OCI-LY3 (cell line): ENCODE results near the gene MVD.

ENCODE experiments used
- H2AFZ ChIP-seq: fragments of 200-600, 300-600 bp; shearing (Covaris generic); 2 replicates; pipeline ENCODE4 v1.6.0; 2014; ENCODE audit warnings: antibody characterized with exemption, low read depth, low read length
- H3K27ac ChIP-seq: fragments of 200-600, 300-600 bp; sonication (generic); 2 replicates; pipeline ENCODE4 v1.5.1; 2014; ENCODE audit warnings: mild to moderate bottlenecking, low read length, moderate library complexity, mixed read lengths
- H3K27me3 ChIP-seq: fragments of 200-600, 300-600 bp; sonication (generic); 2 replicates; pipeline ENCODE4 v1.6.1; 2014; ENCODE audit warnings: low read depth, low read length, mixed read lengths
- H3K36me3 ChIP-seq: fragments of 200-600, 300-600 bp; sonication (generic); replicated peaks from 2 replicates; pipeline ENCODE3; 2014; ENCODE audit warnings: low read depth, low read length, mixed read lengths
- H3K4me1 ChIP-seq: fragments of 300-600, 200-600 bp; sonication (generic); 2 replicates; pipeline ENCODE4 v1.6.1; 2014; ENCODE audit warnings: low read length, mixed read lengths
- H3K4me2 ChIP-seq: fragments of 200-600, 300-600 bp; sonication (generic); 2 replicates; pipeline ENCODE4 v1.6.1; 2014; ENCODE audit warnings: low read length, mixed read lengths
- H3K4me3 ChIP-seq: fragments of 300-600, 200-600 bp; sonication (generic); 2 replicates; pipeline ENCODE4 v1.5.1; 2014; ENCODE audit warnings: antibody characterized with exemption, mild to moderate bottlenecking, low read length, moderate library complexity
- H3K79me2 ChIP-seq: fragments of 300-600, 200-600 bp; shearing (Covaris generic); 2 replicates; pipeline ENCODE4 v1.6.1; 2014; ENCODE audit warnings: mild to moderate bottlenecking, low read length, mixed read lengths
- H3K9ac ChIP-seq: fragments of 300-600, 200-600 bp; shearing (Covaris generic); 2 replicates; pipeline ENCODE4 v1.6.0; 2014; ENCODE audit warnings: mild to moderate bottlenecking, low read length, moderate library complexity
- H3K9me3 ChIP-seq: fragments of 200-600, 300-600 bp; shearing (Covaris generic); 2 replicates; pipeline ENCODE4 v1.6.1; 2014; ENCODE audit warnings: low read length, mixed read lengths; ENCODE audit not compliant: insufficient read depth
- H4K20me1 ChIP-seq: fragments of 200-600, 300-600 bp; sonication (generic); 2 replicates; pipeline ENCODE4 v1.6.1; 2016; ENCODE audit warnings: low read length, mixed read lengths; ENCODE audit not compliant: insufficient read depth
- CTCF ChIP-seq: fragments of 200-600, 300-600 bp; sonication (generic); IDR thresholded peaks from 2 replicates; pipeline ENCODE4 v1.5.1; 2014; ENCODE audit warnings: antibody characterized with exemption, low read length, low read depth
- EZH2phosphoT487 ChIP-seq: fragments of 200-600 bp; shearing (Covaris generic); IDR thresholded peaks from 2 replicates; pipeline ENCODE4 v1.6.1; 2018; ENCODE audit warnings: antibody characterized with exemption, mixed run types, low read depth

The MVD gene

GRCh38 chr16:88606148-88606757 is 56.6 kb downstream of the MVD start:
- Histone ChIP-seq H3K4me1 (peaks cover 13% of the 10 kb centered on the region), H3K27ac (no peak overlapping the region), H3K79me2 (no peaks in the 10 kb centered on the region), H4K20me1 (peaks cover 16% of the 10 kb centered on the region), H2AFZ (no peak overlapping the region), H3K4me3 (no peak overlapping the region), H3K27me3 (no peaks in the 10 kb centered on the region), H3K9me3 (no peaks in the 10 kb centered on the region), H3K36me3 (peaks cover 33% of the 10 kb centered on the region), H3K9ac (no peak overlapping the region), H3K4me2 (no peak overlapping the region)
- no peak for TF ChIP-seq CTCF
- TF ChIP-seq EZH2phosphoT487, result no peak

DNA sequence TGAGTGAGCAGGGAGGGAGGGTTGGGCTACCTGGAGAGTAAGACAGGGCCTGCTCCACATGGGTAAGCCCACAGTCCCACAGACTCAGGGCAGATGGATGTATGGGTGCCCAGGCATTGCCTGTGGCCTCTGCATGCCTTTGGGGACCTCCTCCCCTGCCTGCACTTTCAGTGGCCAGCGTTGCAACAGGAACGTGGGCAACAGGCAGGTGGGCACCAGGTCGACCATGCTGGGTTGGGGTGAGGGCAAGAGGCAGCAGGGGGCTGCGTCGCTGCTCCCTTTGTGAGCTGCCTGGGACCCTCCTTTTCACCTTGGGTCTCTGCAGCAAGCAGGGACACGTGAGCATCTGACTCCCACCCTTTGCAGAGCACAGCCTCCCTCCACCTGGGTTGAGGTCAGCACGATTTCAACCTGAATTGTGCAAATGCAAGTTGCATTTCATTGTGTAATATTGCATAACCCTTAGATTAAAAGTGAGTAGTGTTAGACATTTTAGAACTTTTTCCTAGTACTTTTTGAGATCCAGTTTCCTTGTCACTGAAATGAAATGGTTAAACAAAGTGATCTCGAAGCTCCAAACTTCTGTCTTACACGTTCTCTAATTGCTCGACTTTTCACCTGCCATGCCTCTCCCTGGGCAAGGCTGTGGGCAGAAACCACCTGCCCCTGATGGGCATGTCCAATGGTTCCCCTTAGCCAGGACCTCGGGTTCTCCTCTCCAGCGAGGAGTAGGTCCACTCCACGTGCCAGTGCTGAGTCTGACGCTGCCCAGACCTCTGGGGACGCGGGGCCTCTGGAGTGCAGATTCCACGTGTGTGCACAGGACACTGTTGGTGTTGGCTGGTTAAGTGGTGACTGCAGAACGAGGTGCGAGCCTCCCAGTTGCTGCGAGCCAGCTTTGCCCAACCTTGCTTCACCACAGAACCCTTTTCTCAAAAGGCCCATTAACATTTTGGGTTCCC is 57.4 kb downstream of the MVD start:
- H3K27me3 ChIP-seq, result no peaks in the 10 kb centered on the region
- H2AFZ ChIP-seq, result no peak overlapping the region
- H3K9ac ChIP-seq, result no peak overlapping the region
- no peak for TF ChIP-seq EZH2phosphoT487
- no peak for TF ChIP-seq CTCF
- peaks cover 16% of the 10 kb centered on the region for H4K20me1 ChIP-seq
- peaks cover 13% of the 10 kb centered on the region for H3K4me1 ChIP-seq
- H3K4me3 ChIP-seq, result no peak overlapping the region
- H3K4me2 ChIP-seq, result no peak overlapping the region
- H3K27ac ChIP-seq, result no peak overlapping the region
- no peaks in the 10 kb centered on the region for H3K9me3 ChIP-seq
- no peaks in the 10 kb centered on the region for H3K79me2 ChIP-seq
- H3K36me3 ChIP-seq, result peaks cover 33% of the 10 kb centered on the region

GRCh38 chr16:88602091-88602490 is 60.8 kb downstream of the MVD start:
- TF ChIP-seq EZH2phosphoT487 (no peak), CTCF (no peak)
- no peak overlapping the region for H2AFZ ChIP-seq
- peaks cover 8% of the 10 kb centered on the region; the same call in 1 of the 2 replicates for H4K20me1 ChIP-seq
- no peak overlapping the region for H3K4me2 ChIP-seq
- H3K4me1 ChIP-seq, result no peaks in the 10 kb centered on the region
- H3K27ac ChIP-seq, result no peak overlapping the region
- no peaks in the 10 kb centered on the region for H3K27me3 ChIP-seq
- H3K4me3 ChIP-seq, result no peak overlapping the region
- H3K36me3 ChIP-seq, result peaks cover 47% of the 10 kb centered on the region
- H3K9ac ChIP-seq, result no peak overlapping the region
- H3K9me3 ChIP-seq, result no peaks in the 10 kb centered on the region
- no peaks in the 10 kb centered on the region for H3K79me2 ChIP-seq
